RPMI8226 (cell line): ENCODE results near the gene CTAG2.
A peak's percentile ranks its signal among the peaks of the same experiment; 100 is the strongest.
"Not testable (repeated sequence)": the region's sequence is repeated elsewhere in the genome, so short reads cannot be mapped to it uniquely, and the experiment has no call there.

Experiments
- DNase-seq: peaks from one replicate; pipeline ENCODE4 v3.0.0-alpha.2; 2015

CTAG2 gene

GRCh38 chrX:154653413-154653812 lies at the start of gene CTAG2:
CTAG2 (minus strand) TSS chrX:154653579; CDS start chrX:154653515, 64 bp downstream.
- not testable (repeated sequence) for DNase-seq

- no peak for DNase-seq
Measured at GRCh38 chrX:154698630-154699248, 45.4 kb upstream of the CTAG2 start.

GRCh38 chrX:154696676-154697045 lies 43.3 kb upstream of the CTAG2 start:
- DNase-seq = no peak

GRCh38 chrX:154695911-154696675 lies 42.7 kb upstream of the CTAG2 start:
- no peak for DNase-seq

- DNase-seq = no peak
Measured at GRCh38 chrX:154693394-154693793, 40.0 kb upstream of the CTAG2 start.

- not testable (repeated sequence) for DNase-seq
Measured at GRCh38 chrX:154690438-154690837, 37.1 kb upstream of the CTAG2 start.

- not testable (repeated sequence) for DNase-seq
Measured at GRCh38 chrX:154672084-154672483, 18.7 kb upstream of the CTAG2 start.

GRCh38 chrX:154670848-154671247 lies 17.5 kb upstream of the CTAG2 start:
- not testable (repeated sequence) for DNase-seq

GRCh38 chrX:154661899-154662298 lies 8.5 kb upstream of the CTAG2 start:
- peak; percentile 52 for DNase-seq

- no peak for DNase-seq
Measured at GRCh38 chrX:154661170-154661569, 7.8 kb upstream of the CTAG2 start.

GRCh38 chrX:154660541-154660940 lies 7.2 kb upstream of the CTAG2 start:
- DNase-seq = no peak

GRCh38 chrX:154658957-154659356 lies 5.6 kb upstream of the CTAG2 start:
- no peak for DNase-seq

GRCh38 chrX:154658187-154658586 lies 4.8 kb upstream of the CTAG2 start:
- DNase-seq = no peak

GRCh38 chrX:154657226-154657805 lies 3.9 kb upstream of the CTAG2 start:
- no peak for DNase-seq

GRCh38 chrX:154655786-154656185 lies 2.4 kb upstream of the CTAG2 start:
- DNase-seq = no peak

- no peak for DNase-seq
Measured at GRCh38 chrX:154655346-154655745, 2.0 kb upstream of the CTAG2 start.

GRCh38 chrX:154654925-154655324 lies 1.5 kb upstream of the CTAG2 start:
- DNase-seq = no peak

- no peak for DNase-seq
Measured at GRCh38 chrX:154654372-154654771, 993 bp upstream of the CTAG2 start.

- no peak for DNase-seq
Measured at GRCh38 chrX:154653048-154653401, 354 bp downstream of the CTAG2 start.

- no peak for DNase-seq
Measured at GRCh38 chrX:154652311-154653047, 900 bp downstream of the CTAG2 start.

GRCh38 chrX:154650221-154650510 lies 3.2 kb downstream of the CTAG2 start:
- DNase-seq = no peak

- DNase-seq = no peak
Measured at GRCh38 chrX:154649503-154650220, 3.7 kb downstream of the CTAG2 start.

GRCh38 chrX:154648931-154649330 lies 4.4 kb downstream of the CTAG2 start:
- DNase-seq = no peak
